ENCODE results near the gene NOM1.

NOM1 gene

GRCh38 chr7:157016024-157016351 lies 66.5 kb downstream of the NOM1 start:
- H2AFZ ChIP-seq (ENCODE audit: low read length), result peak overlapping the region; percentile 59
- H3F3A ChIP-seq (ENCODE audit: insufficient read depth, low read length), result peaks cover 24% of the 10 kb centered on the region
- H3K79me2 ChIP-seq (ENCODE audit: low read length), result 0 out of 2 replicates have a peak, but pooled peaks cover 5% of the 10 kb centered on the region
- peaks cover 57% of the 10 kb centered on the region for H3K4me1 ChIP-seq (ENCODE audit: low read length)
- no peaks in the 10 kb centered on the region for H3K9me3 ChIP-seq (replicated peaks; ENCODE audit: insufficient read depth, low read length)
- peaks cover 16% of the 10 kb centered on the region for H3K27me3 ChIP-seq (replicated peaks; ENCODE audit: insufficient read depth, low read length)
- no peak for DNase-seq
- H3K4me2 ChIP-seq (ENCODE audit: low read depth, low read length), result peak overlapping the region; percentile 74
- peak overlapping the region; percentile 18 for H3K4me3 ChIP-seq (ENCODE audit: low read length)
- peak overlapping the region; percentile 25; the same call in 1 of the 2 replicates for H3K9ac ChIP-seq (ENCODE audit: low read length)
- no peaks in the 10 kb centered on the region for H3K9me2 ChIP-seq (replicated peaks; ENCODE audit: insufficient read depth, low read length)
- no peaks in the 10 kb centered on the region for H3K36me3 ChIP-seq (replicated peaks; ENCODE audit: insufficient read depth, low read length)
- H4K20me1 ChIP-seq (ENCODE audit: insufficient read depth, low read length), result no peaks in the 10 kb centered on the region
- 0 out of 2 replicates have a peak, but pooled peaks have one; percentile 6 for TF ChIP-seq CTCF (IDR thresholded peaks at IDR 0.05; ENCODE audit: low read length)
- TF ChIP-seq EZH2phosphoT487 (IDR thresholded peaks at IDR 0.05; ENCODE audit: low read length), result no peak
- H3K27ac ChIP-seq (ENCODE audit: low read length), result peak overlapping the region; percentile 77

- TF ChIP-seq EZH2 (optimal IDR thresholded peaks at IDR 0.05; ENCODE audit: low read depth, low read length) (no peak), CTCF (IDR thresholded peaks at IDR 0.05; ENCODE audit: low read length) (no peak), EZH2phosphoT487 (IDR thresholded peaks at IDR 0.05; ENCODE audit: low read length) (no peak)
- H3K4me1 ChIP-seq (ENCODE audit: low read length), result peaks cover 52% of the 10 kb centered on the region
- H3K9ac ChIP-seq (ENCODE audit: low read length), result peak overlapping the region; percentile 25; the same call in 1 of the 2 replicates
- H3K9me3 ChIP-seq (replicated peaks; ENCODE audit: insufficient read depth, low read length), result no peaks in the 10 kb centered on the region
- peaks cover 23% of the 10 kb centered on the region for H3F3A ChIP-seq (ENCODE audit: insufficient read depth, low read length)
- peak overlapping the region; percentile 18 for H3K4me3 ChIP-seq (ENCODE audit: low read length)
- DNase-seq, result peak; percentile 100
- no peaks in the 10 kb centered on the region for H4K20me1 ChIP-seq (ENCODE audit: insufficient read depth, low read length)
- H3K79me2 ChIP-seq (ENCODE audit: low read length), result no peaks in the 10 kb centered on the region
- no peaks in the 10 kb centered on the region for H3K9me2 ChIP-seq (replicated peaks; ENCODE audit: insufficient read depth, low read length)
- H3K36me3 ChIP-seq (replicated peaks; ENCODE audit: insufficient read depth, low read length), result no peaks in the 10 kb centered on the region
- peak overlapping the region; percentile 74 for H3K4me2 ChIP-seq (ENCODE audit: low read depth, low read length)
- peak overlapping the region; percentile 77 for H3K27ac ChIP-seq (ENCODE audit: low read length)
- peak overlapping the region; percentile 59 for H2AFZ ChIP-seq (ENCODE audit: low read length)
- H3K27me3 ChIP-seq (replicated peaks; ENCODE audit: insufficient read depth, low read length), result peaks cover 16% of the 10 kb centered on the region
Observed at GRCh38 chr7:157016352-157017041, 67.0 kb downstream of the NOM1 start.

- no peak for DNase-seq
- Histone ChIP-seq H3K27ac (ENCODE audit: low read length) (peak overlapping the region; percentile 77; the same call in 1 of the 2 replicates), H3K9me3 (replicated peaks; ENCODE audit: insufficient read depth, low read length) (no peaks in the 10 kb centered on the region), H3K9me2 (replicated peaks; ENCODE audit: insufficient read depth, low read length) (no peaks in the 10 kb centered on the region), H3K79me2 (ENCODE audit: low read length) (no peaks in the 10 kb centered on the region), H3K9ac (ENCODE audit: low read length) (peak overlapping the region; percentile 19; the same call in 1 of the 2 replicates), H2AFZ (ENCODE audit: low read length) (peak overlapping the region; percentile 52), H3F3A (ENCODE audit: insufficient read depth, low read length) (peaks cover 16% of the 10 kb centered on the region), H3K4me2 (ENCODE audit: low read depth, low read length) (peak overlapping the region; percentile 74; the same call in 1 of the 2 replicates), H3K4me3 (ENCODE audit: low read length) (no peak overlapping the region), H3K4me1 (ENCODE audit: low read length) (peaks cover 46% of the 10 kb centered on the region), H4K20me1 (ENCODE audit: insufficient read depth, low read length) (no peaks in the 10 kb centered on the region), H3K36me3 (replicated peaks; ENCODE audit: insufficient read depth, low read length) (no peaks in the 10 kb centered on the region), H3K27me3 (replicated peaks; ENCODE audit: insufficient read depth, low read length) (peaks cover 19% of the 10 kb centered on the region)
- no peak for TF ChIP-seq EZH2 (optimal IDR thresholded peaks at IDR 0.05; ENCODE audit: low read depth, low read length)
- TF ChIP-seq EZH2phosphoT487 (IDR thresholded peaks at IDR 0.05; ENCODE audit: low read length), result no peak
- TF ChIP-seq CTCF (IDR thresholded peaks at IDR 0.05; ENCODE audit: low read length), result no peak
Observed at GRCh38 chr7:157017149-157017548, 67.6 kb downstream of the NOM1 start.
